Neural crest cell (in vitro differentiated cells): ENCODE results near the gene CUBN. TPM values are rescaled to one million over a fixed set of nuclear protein-coding genes. Genes with fewer than 3 reads are reported as not detected.

Experiments used
- DNase-seq: peaks from one replicate; pipeline ENCODE4 v3.0.0; 2021; ENCODE audit warnings: low read depth, mixed read lengths, low spot score
- H3K27ac Mint-ChIP-seq: one replicate; pipeline ENCODE4 v1.8.0; 2021; ENCODE audit warnings: mild to moderate bottlenecking, mixed read lengths; ENCODE audit not compliant: unreplicated experiment
- H3K27me3 Mint-ChIP-seq: 2 replicates; pipeline ENCODE4 v1.8.0; 2021; ENCODE audit warnings: low read depth, mild to moderate bottlenecking, mixed read lengths
- H3K36me3 Mint-ChIP-seq: 2 replicates; pipeline ENCODE4 v1.8.0; 2021; ENCODE audit warnings: low read depth, mild to moderate bottlenecking, mixed read lengths
- H3K4me1 Mint-ChIP-seq: 2 replicates; pipeline ENCODE4 v1.8.0; 2021; ENCODE audit warnings: mixed read lengths
- H3K4me3 Mint-ChIP-seq: one replicate; pipeline ENCODE4 v1.8.0; 2021; ENCODE audit warnings: mild to moderate bottlenecking, mixed read lengths
- H3K9me3 Mint-ChIP-seq: 2 replicates; pipeline ENCODE4 v1.8.0; 2021; ENCODE audit warnings: mixed read lengths
- total RNA-seq: library from RNA; stranded (reverse); gene quantifications from 2 replicates; pipeline ENCODE4 v1.2.1, GENCODE V29; 2021
- TF ChIP-seq, protein P1 (sequence below): fragments of 200-600 bp; sonication (generic); conservative IDR thresholded peaks from 2 replicates; pipeline ENCODE4 v1.5.0; 2021; ENCODE audit warnings: antibody characterized with exemption, mild to moderate bottlenecking

Gene CUBN
- total RNA-seq, 1 donor from 2014 or later = 2.2 TPM

GRCh38 chr10:17122726-17123661, 6.6 kb downstream of the CUBN start:
- TF ChIP-seq, protein P1, sequence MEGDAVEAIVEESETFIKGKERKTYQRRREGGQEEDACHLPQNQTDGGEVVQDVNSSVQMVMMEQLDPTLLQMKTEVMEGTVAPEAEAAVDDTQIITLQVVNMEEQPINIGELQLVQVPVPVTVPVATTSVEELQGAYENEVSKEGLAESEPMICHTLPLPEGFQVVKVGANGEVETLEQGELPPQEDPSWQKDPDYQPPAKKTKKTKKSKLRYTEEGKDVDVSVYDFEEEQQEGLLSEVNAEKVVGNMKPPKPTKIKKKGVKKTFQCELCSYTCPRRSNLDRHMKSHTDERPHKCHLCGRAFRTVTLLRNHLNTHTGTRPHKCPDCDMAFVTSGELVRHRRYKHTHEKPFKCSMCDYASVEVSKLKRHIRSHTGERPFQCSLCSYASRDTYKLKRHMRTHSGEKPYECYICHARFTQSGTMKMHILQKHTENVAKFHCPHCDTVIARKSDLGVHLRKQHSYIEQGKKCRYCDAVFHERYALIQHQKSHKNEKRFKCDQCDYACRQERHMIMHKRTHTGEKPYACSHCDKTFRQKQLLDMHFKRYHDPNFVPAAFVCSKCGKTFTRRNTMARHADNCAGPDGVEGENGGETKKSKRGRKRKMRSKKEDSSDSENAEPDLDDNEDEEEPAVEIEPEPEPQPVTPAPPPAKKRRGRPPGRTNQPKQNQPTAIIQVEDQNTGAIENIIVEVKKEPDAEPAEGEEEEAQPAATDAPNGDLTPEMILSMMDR = no peak
- H3K9me3 Mint-ChIP-seq = no peaks in the 10 kb centered on the region
- H3K27me3 Mint-ChIP-seq = no peaks in the 10 kb centered on the region
- peaks cover 32% of the 10 kb centered on the region for H3K4me1 Mint-ChIP-seq
- no peak for DNase-seq
- H3K4me3 Mint-ChIP-seq = no peak overlapping the region
- H3K36me3 Mint-ChIP-seq = no peaks in the 10 kb centered on the region
- H3K27ac Mint-ChIP-seq = no peak overlapping the region

GRCh38 chr10:17122052-17122451, 7.6 kb downstream of the CUBN start:
- no peak overlapping the region for H3K4me3 Mint-ChIP-seq
- H3K27ac Mint-ChIP-seq = no peak overlapping the region
- no peak for DNase-seq
- H3K27me3 Mint-ChIP-seq = no peaks in the 10 kb centered on the region
- H3K4me1 Mint-ChIP-seq = peaks cover 31% of the 10 kb centered on the region
- TF ChIP-seq, protein P1 = no peak
- no peaks in the 10 kb centered on the region for H3K36me3 Mint-ChIP-seq
- H3K9me3 Mint-ChIP-seq = no peaks in the 10 kb centered on the region

DNA sequence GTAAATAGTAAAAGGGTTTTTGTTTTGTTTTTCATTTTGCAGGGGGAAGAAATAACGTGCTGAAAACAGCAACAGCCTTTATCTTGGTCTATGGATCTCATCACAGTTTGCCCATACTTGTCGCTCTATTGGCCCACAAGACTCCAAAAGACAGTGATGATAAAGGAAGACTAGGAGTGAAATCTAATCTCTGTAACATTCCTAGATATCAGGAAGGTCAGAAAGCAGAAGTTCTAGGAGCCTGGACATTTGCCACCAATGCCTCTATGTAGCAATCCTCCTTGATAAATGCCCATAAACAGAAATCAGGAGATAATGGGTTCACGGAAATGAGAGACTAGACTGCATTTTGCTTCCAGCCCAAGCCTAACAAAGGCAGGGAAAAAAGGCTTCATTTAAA, 8.9 kb downstream of the CUBN start:
- H3K4me3 Mint-ChIP-seq = no peak overlapping the region
- H3K27ac Mint-ChIP-seq = peak overlapping the region; percentile 0
- TF ChIP-seq, protein P1 = no peak
- H3K27me3 Mint-ChIP-seq = no peaks in the 10 kb centered on the region
- peaks cover 29% of the 10 kb centered on the region for H3K4me1 Mint-ChIP-seq
- no peaks in the 10 kb centered on the region for H3K9me3 Mint-ChIP-seq
- H3K36me3 Mint-ChIP-seq = no peaks in the 10 kb centered on the region
- no peak for DNase-seq

- Mint-ChIP-seq H3K27me3 (no peaks in the 10 kb centered on the region), H3K36me3 (no peaks in the 10 kb centered on the region), H3K9me3 (no peaks in the 10 kb centered on the region), H3K27ac (no peak overlapping the region), H3K4me1 (peaks cover 23% of the 10 kb centered on the region), H3K4me3 (no peak overlapping the region)
- TF ChIP-seq, protein P1 = no peak
- no peak for DNase-seq
These were observed 9.8 kb downstream of the CUBN start for GRCh38 chr10:17119845-17120244.

DNA sequence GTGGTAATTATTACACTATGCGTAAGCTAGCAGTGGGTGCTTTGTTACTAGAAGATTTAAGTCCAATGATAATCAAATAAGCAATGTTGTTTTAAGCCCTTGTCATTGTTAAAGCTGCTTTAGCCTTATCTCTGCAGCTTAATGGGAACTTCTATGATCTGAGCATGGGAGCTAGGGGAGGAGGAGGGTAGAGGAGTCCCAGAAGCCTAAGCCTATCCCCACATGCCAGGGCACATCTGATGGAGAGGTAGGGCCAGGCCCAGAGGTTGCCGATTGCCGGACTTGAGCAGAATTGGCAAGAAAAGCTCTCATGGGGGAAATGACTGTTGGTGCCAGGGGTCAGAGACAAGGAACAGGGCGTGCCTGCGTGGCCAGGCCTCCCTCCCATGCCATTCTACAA, 13.4 kb downstream of the CUBN start:
- peaks cover 4% of the 10 kb centered on the region for H3K9me3 Mint-ChIP-seq
- no peak overlapping the region for H3K4me3 Mint-ChIP-seq
- no peak for DNase-seq
- TF ChIP-seq, protein P1 = no peak
- H3K27me3 Mint-ChIP-seq = no peaks in the 10 kb centered on the region
- peaks cover 3% of the 10 kb centered on the region for H3K36me3 Mint-ChIP-seq
- no peak overlapping the region for H3K27ac Mint-ChIP-seq
- peaks cover 21% of the 10 kb centered on the region for H3K4me1 Mint-ChIP-seq
